ENCODE results near the gene COL4A6. TPM values are rescaled to one million over a fixed set of nuclear protein-coding genes. Genes with fewer than 3 reads are reported as not detected.

The COL4A6 gene
- total and polyA plus RNA-seq, 2 experiments from 2014 or later = 4.0 to 12.9 TPM

DNA sequence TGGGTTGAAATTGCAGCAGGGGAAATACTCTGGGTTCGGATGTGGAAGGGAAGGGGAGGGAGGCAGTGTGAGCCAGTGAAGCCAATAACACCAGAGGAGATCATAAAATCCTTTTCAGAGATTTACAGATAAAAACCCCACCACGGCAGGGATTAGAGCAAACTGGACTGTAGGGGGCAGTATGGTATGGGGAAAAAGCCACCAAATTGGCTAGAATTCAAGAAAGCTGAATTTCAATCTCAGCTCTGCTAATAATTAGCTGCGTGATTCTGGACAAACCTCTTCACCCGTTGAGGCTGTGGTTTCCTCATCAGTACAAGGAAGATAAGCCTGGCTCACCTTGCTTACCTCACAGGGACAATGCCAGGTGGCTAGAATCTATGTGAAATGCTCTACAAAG, 238.5 kb downstream of the COL4A6 start:
- Histone ChIP-seq H3K4me1 (ENCODE audit: insufficient read depth) (no peaks in the 10 kb centered on the region), H4K20me1 (ENCODE audit: insufficient read depth, poor library complexity, severe bottlenecking) (no peaks in the 10 kb centered on the region), H3K4me2 (no peak overlapping the region), H3K36me3 (replicated peaks; ENCODE audit: insufficient read depth, low read depth) (no peaks in the 10 kb centered on the region), H3K79me2 (no peaks in the 10 kb centered on the region), H3K27me3 (no peaks in the 10 kb centered on the region), H3K27ac (no peak overlapping the region), H3K4me3 (no peak overlapping the region), H3K9me2 (replicated peaks; ENCODE audit: insufficient read depth) (no peaks in the 10 kb centered on the region), H3K9me3 (ENCODE audit: low read depth) (no peaks in the 10 kb centered on the region), H2AFZ (no peak overlapping the region)
- TF ChIP-seq EZH2phosphoT487 (IDR thresholded peaks at IDR 0.05; ENCODE audit: low read depth, severe bottlenecking, unreplicated experiment) (no peak), EZH2 (IDR thresholded peaks at IDR 0.05; ENCODE audit: borderline replicate concordance) (no peak), CTCF (IDR thresholded peaks at IDR 0.05; ENCODE audit: poor library complexity) (peak; percentile 55)
- 28% methylated on average over 4 of the region's 4 CpGs for WGBS (ENCODE audit: low lambda C conversion rate, missing lambda C conversion rate)
- DNase-seq (ENCODE audit: low spot score) = peak; percentile 62

GRCh38 chrX:108199041-108199440, 239.2 kb downstream of the COL4A6 start:
- no peak overlapping the region for H3K4me2 ChIP-seq
- 70% methylated on average over 2 of the region's 2 CpGs for WGBS (ENCODE audit: low lambda C conversion rate, missing lambda C conversion rate)
- no peaks in the 10 kb centered on the region for H3K36me3 ChIP-seq (replicated peaks; ENCODE audit: insufficient read depth, low read depth)
- H2AFZ ChIP-seq = no peak overlapping the region
- H3K79me2 ChIP-seq = no peaks in the 10 kb centered on the region
- H3K9me3 ChIP-seq (ENCODE audit: low read depth) = no peaks in the 10 kb centered on the region
- no peak overlapping the region for H3K4me3 ChIP-seq
- H4K20me1 ChIP-seq (ENCODE audit: insufficient read depth, poor library complexity, severe bottlenecking) = no peaks in the 10 kb centered on the region
- no peaks in the 10 kb centered on the region for H3K4me1 ChIP-seq (ENCODE audit: insufficient read depth)
- TF ChIP-seq EZH2 (IDR thresholded peaks at IDR 0.05; ENCODE audit: borderline replicate concordance) = no peak
- TF ChIP-seq CTCF (IDR thresholded peaks at IDR 0.05; ENCODE audit: poor library complexity) = no peak
- TF ChIP-seq EZH2phosphoT487 (IDR thresholded peaks at IDR 0.05; ENCODE audit: low read depth, severe bottlenecking, unreplicated experiment) = no peak
- H3K27ac ChIP-seq = no peak overlapping the region
- H3K9me2 ChIP-seq (replicated peaks; ENCODE audit: insufficient read depth) = no peaks in the 10 kb centered on the region
- no peaks in the 10 kb centered on the region for H3K27me3 ChIP-seq
- no peak for DNase-seq (ENCODE audit: low spot score)

DNA sequence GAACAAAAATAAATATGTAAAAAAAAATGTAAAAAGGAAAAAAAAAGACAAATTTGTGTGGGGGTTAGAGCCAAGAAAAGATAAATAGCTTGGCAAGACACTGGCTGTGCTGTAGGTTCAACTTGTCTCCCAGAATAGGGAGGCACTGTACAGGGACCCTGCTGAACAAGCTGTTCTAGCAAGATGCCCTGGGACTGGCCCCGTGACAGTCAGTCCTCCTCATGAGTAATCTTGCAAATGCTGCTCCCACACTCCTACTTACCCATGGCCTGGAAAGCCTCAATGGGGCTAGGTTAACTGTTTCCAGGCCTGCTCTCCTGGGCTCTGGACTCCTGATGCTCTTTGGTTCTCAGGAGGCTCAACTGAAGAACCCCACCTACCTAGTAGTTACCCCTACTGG, 239.8 kb downstream of the COL4A6 start:
- Histone ChIP-seq H3K9me2 (replicated peaks; ENCODE audit: insufficient read depth) (no peaks in the 10 kb centered on the region), H3K27ac (no peak overlapping the region), H3K4me1 (ENCODE audit: insufficient read depth) (no peaks in the 10 kb centered on the region), H3K36me3 (replicated peaks; ENCODE audit: insufficient read depth, low read depth) (no peaks in the 10 kb centered on the region), H3K27me3 (no peaks in the 10 kb centered on the region), H4K20me1 (ENCODE audit: insufficient read depth, poor library complexity, severe bottlenecking) (no peaks in the 10 kb centered on the region), H3K4me3 (no peak overlapping the region), H2AFZ (no peak overlapping the region), H3K9me3 (ENCODE audit: low read depth) (no peaks in the 10 kb centered on the region), H3K4me2 (no peak overlapping the region), H3K79me2 (no peaks in the 10 kb centered on the region)
- WGBS (ENCODE audit: low lambda C conversion rate, missing lambda C conversion rate) = 35% methylated on average over 1 of the region's 1 CpG
- TF ChIP-seq CTCF (IDR thresholded peaks at IDR 0.05; ENCODE audit: poor library complexity) = no peak
- no peak for TF ChIP-seq EZH2 (IDR thresholded peaks at IDR 0.05; ENCODE audit: borderline replicate concordance)
- no peak for TF ChIP-seq EZH2phosphoT487 (IDR thresholded peaks at IDR 0.05; ENCODE audit: low read depth, severe bottlenecking, unreplicated experiment)
- DNase-seq (ENCODE audit: low spot score) = peak; percentile 16

DNA sequence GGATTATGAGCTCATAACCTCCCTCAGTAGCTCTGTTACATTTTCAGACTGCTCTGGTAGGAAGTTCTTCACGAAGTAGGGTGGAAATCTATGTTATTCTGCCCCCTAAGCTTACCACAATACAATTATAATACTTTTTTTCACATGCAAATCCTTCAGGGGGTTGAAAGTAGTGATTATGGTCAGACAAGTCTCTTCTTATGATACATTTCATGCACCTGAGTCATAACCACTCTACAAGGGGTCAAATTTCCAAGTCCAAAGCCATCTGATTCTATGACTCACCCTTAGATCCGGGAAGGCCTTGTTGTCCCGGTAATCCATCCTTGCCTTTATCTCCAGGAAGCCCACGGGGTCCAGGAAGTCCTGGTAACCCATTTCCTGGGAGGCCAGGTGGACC, 251.4 kb downstream of the COL4A6 start:
- Histone ChIP-seq H3K4me1 (ENCODE audit: insufficient read depth) (no peaks in the 10 kb centered on the region), H4K20me1 (ENCODE audit: insufficient read depth, poor library complexity, severe bottlenecking) (no peaks in the 10 kb centered on the region), H3K27me3 (no peaks in the 10 kb centered on the region), H3K27ac (no peak overlapping the region), H3K79me2 (no peaks in the 10 kb centered on the region), H3K9me3 (ENCODE audit: low read depth) (no peaks in the 10 kb centered on the region), H3K9me2 (replicated peaks; ENCODE audit: insufficient read depth) (no peaks in the 10 kb centered on the region), H2AFZ (no peak overlapping the region), H3K36me3 (replicated peaks; ENCODE audit: insufficient read depth, low read depth) (no peaks in the 10 kb centered on the region), H3K4me3 (no peak overlapping the region), H3K4me2 (no peak overlapping the region)
- TF ChIP-seq CTCF (IDR thresholded peaks at IDR 0.05; ENCODE audit: poor library complexity) (no peak), EZH2phosphoT487 (IDR thresholded peaks at IDR 0.05; ENCODE audit: low read depth, severe bottlenecking, unreplicated experiment) (no peak), EZH2 (IDR thresholded peaks at IDR 0.05; ENCODE audit: borderline replicate concordance) (no peak)
- 29% methylated on average over 4 of the region's 4 CpGs for WGBS (ENCODE audit: low lambda C conversion rate, missing lambda C conversion rate)
- peak; percentile 16 for DNase-seq (ENCODE audit: low spot score)

Data from hepatocyte (in vitro differentiated cells).